ENCODE results near the gene CTTNBP2. TPM values are rescaled to one million over a fixed set of nuclear protein-coding genes. Genes with fewer than 3 reads are reported as not detected.

The CTTNBP2 gene
- total RNA-seq, 1 experiment from 2014 or later = 0.16 TPM

DNA sequence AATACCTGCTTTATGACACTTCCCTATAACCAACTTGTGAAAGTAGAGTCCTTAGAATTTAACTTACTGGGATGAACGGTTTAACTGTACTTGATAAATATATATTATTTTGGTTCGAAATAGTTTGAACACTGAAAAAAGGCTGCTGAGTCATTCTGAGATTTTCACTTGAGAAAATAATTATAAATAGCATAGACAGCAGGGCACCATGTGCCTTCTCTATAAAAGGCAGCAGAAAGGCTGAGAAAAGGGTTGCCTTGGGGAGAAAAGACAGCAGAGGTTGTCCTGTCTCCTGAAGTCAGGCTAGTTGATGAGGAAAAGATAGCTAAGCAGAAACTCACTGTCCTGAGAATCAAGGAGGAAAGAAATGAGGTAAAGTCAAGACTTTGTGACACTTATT is 92.4 kb downstream of the CTTNBP2 start:
- Histone ChIP-seq H3K27me3 (no peaks in the 10 kb centered on the region), H3K36me3 (no peaks in the 10 kb centered on the region), H3K4me3 (no peak overlapping the region), H3K9me3 (no peaks in the 10 kb centered on the region)
- DNase-seq = no peak

DNA sequence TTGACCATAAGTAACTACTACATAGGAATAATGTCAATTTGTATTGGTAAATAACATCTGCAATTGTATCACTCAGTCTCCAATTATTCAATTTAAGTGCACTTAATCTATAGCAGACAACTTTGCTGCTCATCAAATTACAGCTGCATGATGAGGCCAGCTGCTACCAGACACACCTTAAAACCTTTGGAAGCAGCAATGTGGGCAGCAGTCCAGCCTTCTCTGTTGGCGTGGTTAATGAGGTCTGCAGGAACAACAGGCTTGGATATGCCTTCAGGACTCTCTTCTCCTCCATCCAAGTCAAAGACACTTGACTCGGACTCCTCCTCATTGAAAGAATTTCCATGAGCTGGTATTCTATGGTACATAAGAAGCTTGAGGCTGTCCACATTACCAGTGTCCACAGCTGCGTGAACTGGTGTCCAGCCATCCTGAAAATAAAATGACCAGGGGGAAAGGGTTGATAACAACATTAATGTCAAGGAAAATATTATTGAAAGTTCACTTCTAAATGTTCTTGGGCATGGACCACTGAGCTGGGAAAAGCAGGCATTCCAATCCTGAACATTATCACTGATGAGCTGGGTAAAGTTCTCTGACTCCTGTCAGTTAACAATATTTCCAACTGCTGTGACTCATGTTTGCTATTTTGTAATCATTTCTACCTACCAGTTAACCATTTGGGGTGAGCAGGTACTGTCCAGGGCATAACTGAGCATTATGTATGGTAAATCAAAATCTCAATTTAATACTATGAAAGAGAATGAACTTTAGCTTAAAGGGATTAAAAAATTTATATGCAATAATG is 95.7 kb downstream of the CTTNBP2 start:
- Histone ChIP-seq H3K36me3 (no peaks in the 10 kb centered on the region), H3K4me3 (no peak overlapping the region), H3K27me3 (no peaks in the 10 kb centered on the region), H3K9me3 (no peaks in the 10 kb centered on the region)
- DNase-seq = no peak

DNA sequence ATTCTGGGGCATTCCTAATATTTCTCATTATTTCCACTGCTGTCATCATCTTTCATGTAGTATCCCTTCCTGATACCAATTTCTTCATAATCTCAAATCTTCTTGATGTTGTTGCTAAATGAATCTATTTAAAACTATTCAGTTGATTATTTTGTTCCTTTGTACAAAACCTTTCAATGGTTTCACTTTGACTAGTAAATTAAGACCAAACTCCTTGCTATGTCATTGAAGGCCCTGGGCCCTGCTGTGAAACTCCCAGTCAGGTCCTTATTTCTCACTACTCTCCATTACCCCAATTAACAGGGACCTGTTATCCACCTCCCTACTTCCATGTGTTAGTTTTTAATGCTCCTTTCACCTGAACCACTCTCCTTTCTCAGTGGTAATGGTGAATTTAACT is 97.0 kb downstream of the CTTNBP2 start:
- Histone ChIP-seq H3K27me3 (no peaks in the 10 kb centered on the region), H3K36me3 (no peaks in the 10 kb centered on the region), H3K9me3 (no peaks in the 10 kb centered on the region), H3K4me3 (no peak overlapping the region)
- DNase-seq = no peak

DNA sequence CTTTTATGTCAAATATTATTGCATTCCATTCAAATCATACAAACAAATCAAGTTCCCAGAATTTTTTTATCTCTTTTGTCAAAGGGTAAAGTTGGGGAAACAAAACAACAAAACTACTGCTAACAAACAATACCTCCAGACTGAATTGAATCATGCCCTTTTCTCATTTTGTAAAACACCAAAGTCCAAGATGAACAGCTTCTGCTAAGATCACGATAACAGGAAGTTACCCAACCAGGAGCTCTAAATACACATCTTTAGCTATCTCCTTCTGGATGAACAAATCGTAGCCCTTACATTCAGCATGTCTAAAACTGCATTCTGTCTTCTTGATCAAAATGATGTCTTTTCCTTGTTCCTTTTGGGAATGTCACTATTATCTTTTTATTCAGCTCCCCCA is 97.4 kb downstream of the CTTNBP2 start:
- H3K27me3 ChIP-seq = no peaks in the 10 kb centered on the region
- no peak overlapping the region for H3K4me3 ChIP-seq
- H3K36me3 ChIP-seq = no peaks in the 10 kb centered on the region
- no peak for DNase-seq
- H3K9me3 ChIP-seq = no peaks in the 10 kb centered on the region

DNA sequence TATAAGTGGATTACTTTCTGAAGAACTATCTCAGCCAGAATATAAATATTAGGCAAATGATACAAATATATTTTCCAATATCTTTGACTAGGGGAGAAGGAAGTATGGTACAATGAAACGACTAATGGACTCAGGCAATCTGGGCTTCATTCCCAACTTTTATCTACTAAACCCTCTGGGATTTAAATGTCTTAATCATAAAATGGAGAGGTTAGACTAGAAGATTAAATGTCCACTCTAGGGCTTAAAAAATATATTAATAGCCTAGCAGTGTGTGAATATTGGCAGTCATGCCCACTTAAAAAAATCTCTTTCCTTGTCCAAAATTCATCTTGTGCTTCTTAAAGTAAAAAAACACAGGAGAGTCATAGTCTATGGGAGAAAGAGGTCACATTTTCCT is 98.3 kb downstream of the CTTNBP2 start:
- no peaks in the 10 kb centered on the region for H3K9me3 ChIP-seq
- no peaks in the 10 kb centered on the region for H3K36me3 ChIP-seq
- no peaks in the 10 kb centered on the region for H3K27me3 ChIP-seq
- no peak for DNase-seq
- no peak overlapping the region for H3K4me3 ChIP-seq

DNA sequence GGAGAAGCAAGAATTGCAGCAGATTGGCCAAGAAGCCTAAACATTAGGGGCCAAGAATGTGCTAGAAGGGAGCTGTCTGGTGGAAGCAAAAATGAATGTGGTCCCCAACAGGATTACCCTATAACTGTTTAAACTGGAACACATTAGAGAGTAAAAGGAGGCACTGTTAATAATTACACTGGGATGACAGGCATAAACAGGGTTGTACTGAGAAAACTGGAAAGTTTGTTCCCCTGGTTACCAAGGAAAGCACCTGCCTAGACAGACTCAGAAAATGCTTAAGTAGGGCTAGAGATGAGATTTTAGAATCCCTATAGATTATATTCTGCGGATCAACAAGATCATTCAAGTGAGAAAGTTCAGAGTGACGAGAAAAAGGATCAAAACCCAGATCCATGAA is 100.8 kb downstream of the CTTNBP2 start:
- Histone ChIP-seq H3K9me3 (no peaks in the 10 kb centered on the region), H3K4me3 (no peak overlapping the region), H3K27me3 (no peaks in the 10 kb centered on the region), H3K36me3 (no peaks in the 10 kb centered on the region)
- DNase-seq = no peak

DNA sequence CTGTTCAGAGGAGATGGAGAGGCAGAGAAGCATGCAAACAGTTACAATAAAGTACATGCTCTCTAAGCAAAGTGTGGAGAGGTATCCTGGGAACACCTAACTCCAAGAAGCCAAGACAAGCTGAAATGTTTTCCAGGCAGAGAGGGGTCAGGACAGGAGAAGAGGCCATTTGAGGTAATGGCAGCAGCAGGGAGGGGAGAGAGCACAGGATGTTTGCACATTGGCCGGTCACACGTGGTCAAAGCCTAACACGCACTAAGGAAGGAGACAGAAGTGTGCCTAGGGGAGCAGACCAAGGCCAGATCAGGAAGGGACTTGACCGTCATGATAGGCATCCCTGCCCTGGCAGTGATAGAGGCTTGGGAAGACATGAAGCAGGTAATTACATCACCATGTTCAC is 101.5 kb downstream of the CTTNBP2 start:
- H3K27me3 ChIP-seq = no peaks in the 10 kb centered on the region
- no peak overlapping the region for H3K4me3 ChIP-seq
- no peaks in the 10 kb centered on the region for H3K36me3 ChIP-seq
- H3K9me3 ChIP-seq = no peaks in the 10 kb centered on the region
- no peak for DNase-seq

DNA sequence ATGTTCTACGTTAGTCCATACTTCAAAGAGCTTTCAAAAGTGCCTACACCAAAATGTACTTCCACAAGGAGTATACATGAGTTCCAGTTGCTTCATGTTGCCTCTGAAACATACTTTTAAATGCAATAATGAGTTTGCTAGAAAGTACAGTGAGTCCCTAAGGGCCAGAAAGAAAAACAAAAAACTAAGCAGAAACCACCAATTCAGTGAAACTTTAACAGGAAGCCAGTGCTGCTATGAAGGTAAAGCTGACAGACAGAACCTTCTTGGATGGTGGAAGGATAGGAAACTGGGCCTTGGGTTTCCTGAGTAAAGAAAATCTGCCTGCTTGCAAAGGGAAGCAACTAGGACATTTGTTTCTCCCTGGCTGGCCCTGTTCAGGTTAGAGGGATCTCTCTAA is 104.2 kb downstream of the CTTNBP2 start:
- DNase-seq = no peak
- H3K4me3 ChIP-seq = no peak overlapping the region
- H3K36me3 ChIP-seq = no peaks in the 10 kb centered on the region
- no peaks in the 10 kb centered on the region for H3K9me3 ChIP-seq
- no peaks in the 10 kb centered on the region for H3K27me3 ChIP-seq

DNA sequence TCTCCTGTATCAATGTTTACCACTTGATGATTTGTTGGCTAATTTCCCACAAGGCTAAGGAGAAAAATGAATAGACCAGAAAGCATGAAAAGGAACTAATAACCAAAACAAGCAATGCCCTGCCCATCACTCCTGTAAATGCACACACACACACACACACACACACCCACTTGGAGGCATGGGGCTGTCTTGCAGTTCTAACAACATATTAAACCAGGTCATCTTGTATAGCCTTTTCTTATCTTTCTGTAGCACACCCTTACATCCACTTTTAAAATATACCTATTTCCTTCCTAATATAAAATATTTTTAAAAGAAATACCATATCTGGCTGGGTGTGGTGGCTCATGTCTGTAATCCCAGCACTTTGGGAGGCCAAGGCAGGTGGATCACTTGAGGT is 105.3 kb downstream of the CTTNBP2 start:
- no peak for DNase-seq
- H3K9me3 ChIP-seq = no peaks in the 10 kb centered on the region
- no peaks in the 10 kb centered on the region for H3K36me3 ChIP-seq
- no peaks in the 10 kb centered on the region for H3K27me3 ChIP-seq
- H3K4me3 ChIP-seq = no peak overlapping the region

DNA sequence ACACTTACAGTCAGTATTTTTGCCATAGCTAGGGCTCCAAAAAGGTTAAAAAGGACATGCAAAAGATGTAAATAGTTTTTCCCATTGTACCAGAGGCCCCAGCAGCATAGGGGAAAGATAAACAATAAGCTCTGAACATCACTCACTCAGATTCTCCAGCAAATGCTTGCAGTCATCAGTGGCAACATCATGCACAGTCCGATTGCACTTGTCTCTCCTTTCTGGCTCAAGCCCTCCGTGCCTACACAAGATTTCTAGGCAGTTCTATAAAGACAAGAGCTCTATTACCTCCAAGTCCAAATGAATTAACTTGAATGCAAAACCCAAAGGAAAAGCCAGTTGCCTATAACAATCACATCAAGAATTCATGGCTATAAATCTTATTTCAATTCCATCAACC is 106.3 kb downstream of the CTTNBP2 start:
- Histone ChIP-seq H3K36me3 (no peaks in the 10 kb centered on the region), H3K27me3 (no peaks in the 10 kb centered on the region)
- DNase-seq = no peak

DNA sequence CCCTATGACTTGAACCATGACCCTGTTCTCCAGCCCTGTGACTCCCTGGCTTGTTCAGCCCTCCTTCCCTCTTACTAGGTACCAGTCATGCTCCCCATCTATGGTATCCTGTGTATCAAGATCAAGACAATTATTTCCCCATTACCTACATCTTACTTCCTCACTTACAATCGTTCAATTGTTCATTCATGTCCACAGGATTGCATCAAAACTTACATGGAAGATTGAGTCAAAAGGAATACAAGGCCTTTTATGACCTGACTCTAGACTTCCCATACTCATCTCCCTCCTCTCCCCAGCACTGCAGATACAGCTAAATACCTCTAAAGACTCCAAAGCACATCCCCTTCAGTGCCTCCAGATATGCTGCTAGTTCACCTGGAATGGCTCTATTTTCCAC is 109.2 kb downstream of the CTTNBP2 start:
- no peaks in the 10 kb centered on the region for H3K9me3 ChIP-seq
- no peaks in the 10 kb centered on the region for H3K36me3 ChIP-seq
- no peaks in the 10 kb centered on the region for H3K27me3 ChIP-seq
- no peak for DNase-seq
- H3K4me3 ChIP-seq = no peak overlapping the region

More for the DNA sequence above, 106.3 kb downstream of the CTTNBP2 start:
- Histone ChIP-seq H3K4me3 (no peak overlapping the region), H3K9me3 (no peaks in the 10 kb centered on the region)

DNA sequence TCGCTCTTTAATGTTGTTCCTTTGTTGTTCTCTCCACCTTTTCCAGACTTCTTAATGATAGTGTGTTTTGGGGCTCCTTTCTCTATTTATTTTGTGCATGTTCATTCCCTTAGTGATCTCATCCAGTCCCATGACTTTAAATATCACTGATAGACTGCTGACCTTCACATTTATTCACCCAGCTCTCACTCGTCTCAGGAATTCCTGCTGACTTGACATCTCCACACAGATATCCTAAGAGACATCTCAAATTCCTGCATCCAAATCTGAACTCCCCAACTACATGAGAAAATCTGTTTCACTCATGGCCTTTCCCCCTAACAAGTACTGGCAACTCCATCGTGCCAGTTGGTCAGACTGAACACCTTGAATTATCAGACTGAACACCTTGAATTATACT is 111.2 kb downstream of the CTTNBP2 start:
- H3K9me3 ChIP-seq = no peaks in the 10 kb centered on the region
- no peak for DNase-seq

DNA sequence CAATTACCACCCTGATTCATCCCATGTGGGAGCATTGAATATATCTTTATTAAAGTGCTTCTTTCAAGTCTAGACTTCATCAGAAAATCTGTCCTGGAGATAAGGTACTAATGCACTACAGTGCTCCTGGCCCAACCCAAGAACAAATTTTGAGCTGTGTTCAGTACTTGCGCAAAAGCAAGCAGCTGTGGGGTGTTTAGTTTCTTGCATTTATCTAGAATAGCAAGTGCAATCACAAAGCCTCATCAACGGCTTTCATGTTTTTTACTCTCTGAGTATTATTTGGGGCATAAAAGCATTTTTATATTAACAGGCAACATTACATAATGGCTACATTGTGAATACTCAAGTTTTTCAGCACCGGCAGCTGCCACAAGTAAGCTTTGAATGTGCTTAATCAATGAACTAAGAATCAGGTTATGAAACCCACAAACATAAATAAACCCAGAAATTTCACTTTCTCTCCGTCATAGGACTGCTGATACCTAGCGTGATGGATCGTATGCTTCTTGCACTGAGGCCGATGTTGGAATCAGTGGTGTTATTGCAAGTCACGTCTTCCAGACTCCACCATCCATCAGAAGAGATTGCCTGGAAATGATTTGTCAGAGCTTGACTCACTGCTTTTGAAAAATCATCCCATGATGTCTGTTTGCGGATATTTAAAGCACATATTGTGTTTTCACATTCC is 113.1 kb downstream of the CTTNBP2 start:
- Histone ChIP-seq H3K36me3 (no peaks in the 10 kb centered on the region), H3K4me3 (no peak overlapping the region)
- DNase-seq = no peak

More for the DNA sequence above, 111.2 kb downstream of the CTTNBP2 start:
- Histone ChIP-seq H3K4me3 (no peak overlapping the region), H3K36me3 (no peaks in the 10 kb centered on the region), H3K27me3 (no peaks in the 10 kb centered on the region)

DNA sequence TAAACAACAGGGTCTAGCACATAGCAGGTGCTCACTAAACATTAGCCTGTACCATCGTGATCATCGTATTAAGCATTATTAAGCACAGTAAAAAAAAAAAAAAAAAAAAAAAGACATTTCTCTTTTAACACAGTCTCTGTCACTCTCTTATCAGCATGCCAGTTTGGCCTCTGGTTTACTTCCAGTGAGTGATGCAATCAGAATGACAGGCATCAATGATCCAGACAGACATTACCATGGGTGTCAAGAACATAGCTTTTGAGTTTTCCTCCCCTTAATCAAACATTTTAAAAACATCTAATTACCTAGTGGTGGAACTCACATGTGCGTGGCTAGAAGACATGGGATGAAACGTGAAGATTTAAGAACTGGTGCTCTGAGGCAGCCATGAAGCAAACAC is 115.8 kb downstream of the CTTNBP2 start:
- H3K9me3 ChIP-seq = no peaks in the 10 kb centered on the region
- DNase-seq = no peak
- H3K36me3 ChIP-seq = no peaks in the 10 kb centered on the region
- H3K27me3 ChIP-seq = no peaks in the 10 kb centered on the region
- no peak overlapping the region for H3K4me3 ChIP-seq

More for the DNA sequence above, 113.1 kb downstream of the CTTNBP2 start:
- no peaks in the 10 kb centered on the region for H3K9me3 ChIP-seq
- H3K27me3 ChIP-seq = no peaks in the 10 kb centered on the region

DNA sequence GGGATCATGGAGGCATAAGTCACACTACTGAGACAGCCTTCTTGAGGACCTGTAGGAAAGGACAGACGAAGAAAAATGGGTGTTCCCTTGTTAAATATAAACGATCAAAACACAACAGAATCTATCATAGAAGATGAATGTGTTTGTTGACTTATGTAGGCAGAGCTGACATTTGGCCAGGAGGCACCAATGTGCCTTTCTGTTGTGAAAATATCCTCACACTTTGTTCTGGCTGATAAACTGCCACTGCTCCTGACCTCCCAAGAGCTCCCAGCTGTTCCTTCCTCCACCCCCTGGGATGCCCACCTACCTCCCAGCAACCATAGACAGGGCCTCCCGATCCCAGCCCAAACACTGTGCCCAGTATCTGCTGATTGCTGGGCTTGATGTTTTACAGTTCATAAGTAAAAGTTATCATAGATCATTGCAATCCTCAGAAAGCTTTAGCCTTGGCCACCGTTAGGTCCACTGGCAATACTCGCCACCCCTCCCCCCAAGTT is 116.6 kb downstream of the CTTNBP2 start:
- Histone ChIP-seq H3K4me3 (no peak overlapping the region), H3K9me3 (no peaks in the 10 kb centered on the region), H3K36me3 (no peaks in the 10 kb centered on the region), H3K27me3 (no peaks in the 10 kb centered on the region)
- DNase-seq = no peak

DNA sequence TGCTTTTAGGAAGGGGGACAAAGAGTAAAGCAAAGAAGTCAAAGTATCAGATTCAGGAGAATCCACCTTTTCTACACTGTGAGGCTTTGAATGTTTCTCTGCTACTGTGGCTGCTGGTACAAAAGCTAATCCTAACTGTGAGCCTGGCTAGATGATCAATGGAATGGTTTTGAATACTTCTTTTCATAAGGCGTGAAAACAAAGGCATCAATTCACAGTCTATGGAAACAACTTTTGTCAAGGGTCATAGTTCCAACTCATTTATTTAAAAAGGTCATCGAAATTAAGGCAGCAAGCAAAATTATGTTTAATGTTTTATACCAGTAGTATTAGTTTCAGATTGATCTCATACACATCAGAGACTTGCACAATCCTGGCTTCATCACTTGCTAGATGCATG is 118.1 kb downstream of the CTTNBP2 start:
- H3K36me3 ChIP-seq = no peaks in the 10 kb centered on the region
- no peaks in the 10 kb centered on the region for H3K27me3 ChIP-seq
- no peak for DNase-seq
- H3K4me3 ChIP-seq = no peak overlapping the region
- no peaks in the 10 kb centered on the region for H3K9me3 ChIP-seq

DNA sequence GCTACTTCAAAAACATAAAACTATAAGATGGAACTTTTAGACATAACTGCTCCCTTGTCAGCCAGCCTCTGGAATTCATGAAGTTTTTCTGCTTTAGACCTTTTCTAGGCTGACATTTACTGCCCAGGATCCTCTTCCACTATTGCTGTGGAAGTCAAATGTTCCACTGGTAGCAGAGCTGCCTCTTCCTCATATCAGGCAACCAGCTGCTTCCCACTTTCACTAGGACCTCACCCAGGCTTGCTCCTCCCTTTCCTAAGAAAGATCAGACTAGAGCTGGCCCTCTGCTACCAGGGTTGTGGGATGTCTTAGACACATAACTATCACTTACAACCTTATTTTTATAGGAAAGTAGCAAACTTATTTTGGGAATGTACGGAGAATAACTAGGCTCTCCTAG is 121.5 kb downstream of the CTTNBP2 start:
- Histone ChIP-seq H3K36me3 (no peaks in the 10 kb centered on the region), H3K4me3 (no peak overlapping the region), H3K27me3 (no peaks in the 10 kb centered on the region), H3K9me3 (no peaks in the 10 kb centered on the region)
- DNase-seq = no peak

All from MG63 (cell line).